ENCODE results near the gene NUMBL.
"Not testable (repeated sequence)": the region's sequence is repeated elsewhere in the genome, so short reads cannot be mapped to it uniquely, and the experiment has no call there.

NUMBL gene

DNA sequence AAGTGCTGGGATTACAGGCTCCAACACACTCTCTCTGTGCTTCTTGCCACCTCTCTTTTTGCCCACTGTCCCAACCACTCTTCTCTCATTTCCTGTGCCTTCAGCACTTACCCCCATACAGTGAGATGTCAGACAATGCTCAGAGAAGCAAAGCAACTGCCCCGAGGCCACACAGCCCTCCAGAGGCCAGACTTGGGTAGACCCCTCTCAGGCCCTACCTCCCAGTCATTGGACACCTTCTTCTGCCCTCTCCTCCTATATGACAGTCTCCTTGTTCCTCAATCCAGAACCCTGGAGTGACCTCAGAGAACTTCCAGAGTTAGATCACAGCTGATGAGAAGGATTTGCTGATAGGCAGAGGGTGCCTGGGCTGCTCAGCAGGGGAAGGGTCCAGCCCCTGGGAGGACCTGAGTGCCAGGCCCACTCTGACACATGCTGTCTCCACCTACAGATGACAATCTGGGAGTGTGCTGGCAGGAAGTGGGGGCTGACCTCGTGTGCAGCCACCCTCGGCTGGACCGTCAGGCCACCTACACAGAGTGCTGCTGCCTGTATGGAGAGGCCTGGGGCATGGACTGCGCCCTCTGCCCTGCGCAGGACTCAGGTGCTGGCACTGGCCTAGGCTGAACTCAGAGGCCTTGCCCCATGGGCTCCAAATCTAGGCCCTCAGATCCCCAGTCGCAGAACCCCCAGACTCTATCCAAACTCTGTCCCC is 64.9 kb downstream of the NUMBL start:
- no peak for DNase-seq

DNA sequence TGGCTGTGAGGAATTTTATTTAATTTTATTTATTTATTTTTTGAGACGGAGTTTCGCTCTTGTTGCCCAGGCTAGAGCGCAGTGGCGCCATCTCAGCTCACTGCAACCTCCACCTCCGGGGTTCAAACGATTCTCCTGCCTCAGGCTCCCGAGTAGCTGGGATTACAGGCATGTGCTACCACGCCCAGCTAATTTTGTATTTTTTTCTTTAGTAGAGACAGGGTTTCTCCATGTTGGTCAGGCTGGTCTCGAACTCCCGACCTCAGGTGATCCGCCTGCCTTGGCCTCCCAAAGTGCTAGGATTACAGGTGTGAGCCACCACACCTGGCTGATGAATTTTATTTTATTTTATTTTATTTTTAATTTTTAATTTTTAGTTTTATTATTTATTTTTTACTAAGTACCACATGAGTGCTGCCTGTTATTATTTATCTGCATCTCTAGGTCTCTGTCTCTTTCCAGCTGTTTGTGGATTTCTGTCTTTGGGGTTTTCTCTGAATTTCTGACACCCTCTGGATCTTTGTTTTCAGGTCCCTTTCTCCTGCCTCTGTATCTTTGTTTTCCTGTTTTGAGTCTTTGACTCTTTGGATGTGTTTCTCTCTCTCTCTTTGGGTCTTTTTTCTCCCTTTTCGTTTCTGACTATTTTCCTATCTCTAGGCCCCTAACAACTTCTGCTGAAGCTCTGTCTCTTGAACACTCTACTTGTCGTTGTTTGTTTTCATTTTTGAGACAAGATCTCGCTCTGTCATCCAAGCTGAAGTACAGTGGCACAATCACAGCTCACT is 65.9 kb downstream of the NUMBL start:
- not testable (repeated sequence) for DNase-seq

DNA sequence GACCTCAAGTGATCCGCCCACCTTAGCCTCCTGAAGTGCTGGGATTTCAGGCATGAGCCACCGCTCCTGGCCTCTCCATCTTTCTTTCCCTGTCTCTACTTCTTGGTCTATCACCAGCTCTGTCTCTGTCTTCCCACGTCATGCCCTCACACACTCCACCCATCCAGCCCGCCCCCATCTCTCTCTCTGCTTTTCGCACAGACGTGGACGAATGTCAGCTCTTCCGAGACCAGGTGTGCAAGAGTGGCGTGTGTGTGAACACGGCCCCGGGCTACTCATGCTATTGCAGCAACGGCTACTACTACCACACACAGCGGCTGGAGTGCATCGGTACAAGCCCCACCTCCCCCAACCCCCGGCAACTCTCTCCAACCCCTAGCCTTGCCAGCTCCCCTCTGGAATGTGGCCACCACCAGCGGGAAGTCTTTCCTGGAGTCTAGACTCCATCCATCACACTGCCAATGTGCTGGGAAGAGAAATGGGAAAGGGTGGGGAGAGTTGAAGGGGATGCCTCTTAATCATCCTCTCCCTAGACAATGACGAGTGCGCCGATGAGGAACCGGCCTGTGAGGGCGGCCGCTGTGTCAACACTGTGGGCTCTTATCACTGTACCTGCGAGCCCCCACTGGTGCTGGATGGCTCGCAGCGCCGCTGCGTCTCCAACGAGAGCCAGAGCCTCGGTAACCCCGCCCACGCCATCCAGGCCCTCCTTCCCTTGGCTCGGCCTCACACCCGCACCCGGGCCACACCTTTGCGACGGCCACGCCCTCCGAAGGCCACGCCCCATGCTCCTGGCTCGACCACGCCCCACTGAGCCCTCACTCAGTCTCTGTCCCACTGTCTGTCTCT is 66.8 kb downstream of the NUMBL start:
- no peak for DNase-seq

DNA sequence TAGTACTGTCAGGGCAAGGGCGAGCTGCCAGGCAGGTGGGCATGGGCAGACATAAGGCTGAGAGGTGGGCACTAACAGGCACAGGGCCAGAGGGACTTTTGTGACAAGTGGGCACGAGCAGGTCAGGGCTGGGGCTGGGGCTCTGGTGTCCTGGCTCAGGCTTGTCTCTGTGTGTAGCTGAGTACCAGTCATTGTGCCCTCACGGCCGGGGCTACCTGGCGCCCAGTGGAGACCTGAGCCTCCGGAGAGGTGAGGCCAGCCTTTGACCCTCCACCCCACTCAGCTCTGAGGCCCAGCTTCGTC is 67.7 kb downstream of the NUMBL start:
- no peak for DNase-seq

DNA sequence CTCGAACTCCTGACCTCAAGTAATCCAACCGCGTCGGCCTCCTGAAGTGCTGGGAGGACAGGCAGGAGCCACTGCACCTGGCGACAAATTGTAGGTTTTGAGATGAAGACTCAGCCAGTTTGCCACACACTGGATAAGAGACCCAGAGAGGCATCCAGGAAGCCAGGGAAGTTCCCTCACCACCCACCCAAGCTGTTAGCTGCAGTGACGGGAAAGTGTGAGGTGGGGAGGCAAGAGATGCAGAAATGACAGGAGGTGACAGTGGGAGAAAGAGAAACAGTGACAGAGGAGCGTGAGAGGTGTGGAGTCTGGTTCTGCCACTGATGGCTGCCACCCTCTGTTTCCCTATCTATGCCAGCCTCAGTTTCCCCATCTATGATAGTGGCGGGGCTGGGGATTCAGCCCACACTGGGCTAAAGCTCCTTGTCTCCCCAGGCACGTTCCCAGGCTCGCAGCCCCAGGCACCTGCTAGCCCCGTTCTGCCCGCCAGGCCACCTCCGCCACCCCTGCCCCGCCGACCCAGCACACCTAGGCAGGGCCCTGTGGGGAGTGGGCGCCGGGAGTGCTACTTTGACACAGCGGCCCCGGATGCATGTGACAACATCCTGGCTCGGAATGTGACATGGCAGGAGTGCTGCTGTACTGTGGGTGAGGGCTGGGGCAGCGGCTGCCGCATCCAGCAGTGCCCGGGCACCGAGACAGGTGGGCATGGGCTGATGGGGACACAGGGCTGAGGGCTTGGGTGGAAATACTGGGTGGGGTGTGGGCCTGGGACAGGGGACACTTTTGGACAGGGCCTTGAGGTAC is 68.3 kb downstream of the NUMBL start:
- no peak for DNase-seq

DNA sequence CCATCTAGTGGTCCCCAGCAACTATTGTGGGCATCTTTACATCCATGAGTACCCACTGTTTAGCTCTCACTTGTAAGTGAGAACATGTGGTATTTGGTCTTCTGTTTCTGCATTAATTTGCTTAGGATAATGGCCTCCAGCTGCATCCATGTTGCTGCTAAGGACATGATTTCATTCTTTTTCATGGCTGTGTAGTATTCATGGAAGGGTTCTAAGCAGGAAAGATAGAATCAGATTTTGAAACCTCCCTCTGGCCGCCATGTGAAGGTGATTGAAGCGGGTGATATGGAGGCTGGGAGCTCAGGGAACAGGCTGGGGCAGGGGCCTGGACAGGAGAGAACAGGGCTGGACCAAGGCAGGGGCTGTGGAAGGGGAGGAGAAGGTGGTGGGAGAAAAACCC is 69.2 kb downstream of the NUMBL start:
- DNase-seq: no peak

DNA sequence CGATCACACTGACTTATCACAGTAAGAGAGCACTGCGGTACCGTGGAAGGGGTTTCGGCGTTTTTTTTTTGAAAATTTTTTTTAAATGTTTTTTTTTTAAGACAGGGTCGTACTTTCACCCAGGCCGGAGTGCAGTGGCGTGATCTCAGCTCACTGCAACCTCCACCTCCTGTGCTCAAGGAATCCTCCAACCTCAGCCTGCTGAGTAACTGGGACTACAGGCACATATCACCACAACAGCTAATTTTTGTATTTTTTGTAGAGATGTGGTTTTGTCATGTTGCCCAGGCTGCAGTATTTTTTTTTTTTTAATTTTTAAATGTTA is 70.3 kb downstream of the NUMBL start:
- no peak for DNase-seq

DNA sequence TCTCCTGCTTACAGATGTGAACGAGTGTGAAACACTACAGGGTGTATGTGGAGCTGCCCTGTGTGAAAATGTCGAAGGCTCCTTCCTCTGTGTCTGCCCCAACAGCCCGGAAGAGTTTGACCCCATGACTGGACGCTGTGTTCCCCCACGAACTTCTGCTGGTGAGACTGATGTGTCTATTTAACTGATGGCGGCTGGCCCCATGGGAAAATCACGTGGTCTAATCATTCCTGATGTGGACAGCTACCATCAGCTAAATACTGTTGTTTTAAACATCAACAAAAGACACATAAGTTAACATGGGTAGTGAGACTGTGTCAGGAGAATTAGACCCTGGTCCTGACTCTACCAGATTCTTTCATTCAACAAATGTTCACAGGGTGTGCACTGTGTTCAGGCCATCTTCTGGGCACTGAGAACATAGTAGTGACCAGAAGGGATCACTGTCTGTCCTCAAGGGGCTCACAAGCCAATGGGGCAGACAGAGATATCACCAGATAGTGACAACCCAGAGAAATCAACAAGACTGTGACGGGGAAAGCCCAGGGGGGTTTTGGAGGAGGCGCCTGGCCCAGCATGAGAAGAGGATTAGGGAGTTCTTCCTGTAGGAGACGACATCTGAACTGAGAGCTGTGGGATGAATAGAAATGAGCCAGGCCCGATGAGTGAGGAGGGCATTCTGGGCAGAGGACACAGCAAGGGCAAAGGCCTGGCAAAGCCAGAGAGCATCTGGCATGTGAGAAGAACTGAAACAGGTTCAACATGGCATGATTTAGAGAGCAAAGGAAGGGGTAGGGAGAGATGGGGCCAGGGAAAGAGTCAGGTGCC is 70.9 kb downstream of the NUMBL start:
- DNase-seq: no peak

DNA sequence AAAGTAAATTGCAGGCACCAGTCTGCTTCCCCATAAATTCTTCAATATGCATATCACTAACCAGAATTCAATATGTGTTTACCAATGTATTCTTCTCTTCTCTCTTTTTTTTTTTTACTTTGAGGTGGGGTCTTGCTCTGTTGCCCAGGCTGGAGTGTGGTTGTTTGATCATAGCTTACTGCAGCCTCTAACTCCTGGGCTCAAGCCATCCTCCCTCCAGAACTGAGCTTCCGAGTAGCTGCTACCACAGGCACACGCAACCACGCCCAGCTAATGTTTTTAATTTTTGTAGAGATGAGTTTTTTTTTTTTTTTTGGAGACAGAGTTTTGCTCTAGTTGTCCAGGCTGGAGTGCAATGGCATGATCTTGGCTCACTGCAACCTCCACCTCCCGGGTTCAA is 72.5 kb downstream of the NUMBL start:
- no peak for DNase-seq

DNA sequence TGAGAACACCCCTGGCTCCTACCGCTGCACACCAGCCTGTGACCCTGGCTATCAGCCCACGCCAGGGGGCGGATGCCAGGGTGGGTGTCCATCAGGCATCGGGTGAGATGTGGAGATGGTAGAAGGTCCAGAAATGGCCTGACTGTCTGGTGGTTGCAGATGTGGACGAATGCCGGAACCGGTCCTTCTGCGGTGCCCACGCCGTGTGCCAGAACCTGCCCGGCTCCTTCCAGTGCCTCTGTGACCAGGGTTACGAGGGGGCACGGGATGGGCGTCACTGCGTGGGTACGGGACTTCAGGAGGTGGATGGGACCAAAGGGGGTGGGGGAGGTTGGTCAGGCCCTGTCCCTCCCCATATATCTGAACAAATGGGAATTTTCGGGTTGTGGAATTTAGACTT is 73.5 kb downstream of the NUMBL start:
- no peak for DNase-seq

DNA sequence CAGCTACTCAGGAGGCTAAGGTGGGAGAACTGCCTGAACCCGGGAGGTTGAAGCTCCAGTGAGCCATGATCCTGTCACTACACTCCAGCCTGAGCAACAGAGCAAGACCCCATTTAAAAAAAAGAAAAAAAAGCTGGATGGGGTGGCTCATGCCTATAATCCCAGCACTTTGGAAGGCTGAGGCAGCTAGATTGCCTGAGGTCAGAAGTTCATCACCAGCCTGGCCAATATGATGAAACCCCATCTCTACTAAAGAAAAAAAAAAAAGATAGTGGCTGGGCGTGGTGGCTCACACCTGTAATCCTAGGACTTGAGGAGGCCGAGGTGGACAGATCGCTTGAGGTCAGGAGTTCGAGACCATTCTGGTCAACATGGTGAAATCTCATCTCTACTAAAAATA is 74.3 kb downstream of the NUMBL start:
- DNase-seq: no peak
